ENCODE measurements around the gene DFFA. TPM values are rescaled to one million over a fixed set of nuclear protein-coding genes. Genes with fewer than 3 reads are reported as not detected.

DFFA gene
- total and polyA plus RNA-seq, 2 donors (not counting 3 experiments of a cell fraction or from before 2014, with no cell fraction given) = 30.0 to 44.5 TPM

- Histone ChIP-seq H3K79me2 (ENCODE audit: control insufficient read depth, insufficient read depth, low read length) (peaks cover 43% of the 10 kb centered on the region), H3K4me3 (replicated peaks in 1 of 3; ENCODE audit: insufficient read depth in 1 of 3, low read depth in 1 of 3, low read length in 3 of 3) (no peak overlapping the region), H3K36me3 (ENCODE audit: control insufficient read depth in 2 of 2, extremely low read depth in 1 of 2, insufficient read depth in 2 of 2, low read length in 2 of 2) (no peaks in the 10 kb centered on the region), H4K20me1 (replicated peaks; ENCODE audit: control insufficient read depth, extremely low read depth, insufficient read depth, low read length) (no peaks in the 10 kb centered on the region), H3K27me3 (ENCODE audit: control insufficient read depth in 2 of 2, insufficient read depth in 2 of 2, low read length in 2 of 2) (no peaks in the 10 kb centered on the region), H2AFZ (ENCODE audit: low read depth, low read length) (no peak overlapping the region), H3K4me1 (ENCODE audit: control insufficient read depth, extremely low read depth, insufficient read depth, low read length) (no peaks in the 10 kb centered on the region), H3K9me1 (replicated peaks; ENCODE audit: control insufficient read depth, extremely low read depth, insufficient read depth, low read length) (no peaks in the 10 kb centered on the region), H3K4me2 (ENCODE audit: insufficient read depth, low read length) (no peak overlapping the region), H3K27ac (ENCODE audit: insufficient read depth, low read depth, low read length) (no peak overlapping the region), H3K9me3 (replicated peaks; ENCODE audit: control insufficient read depth, insufficient read depth, low read length) (no peaks in the 10 kb centered on the region), H3K9ac (replicated peaks; ENCODE audit: extremely low read depth, insufficient read depth, low read length) (no peak overlapping the region)
- DNase-seq (ENCODE audit: low read depth, low spot score) (no peak), FAIRE-seq (no peak)
- POLR2A ChIA-PET = no interaction called here
- CTCF ChIA-PET = interaction anchor here (1.9 kb wide), 1 partner anchor 10 kb away, joined by 13 read pairs; no protein-coding TSS in a partner anchor
- dilution Hi-C loops (cut with MboI; ENCODE audit: extremely low pct_ligation_motif_present, low sequenced_read_pairs) (no loop called here), intact Hi-C loops (cut with micrococcal nuclease) (no loop called here)
- BruUV-seq (replicated peaks) = no TSS peak
- TF ChIP-seq JUN (IDR thresholded peaks at IDR 0.05; ENCODE audit: borderline replicate concordance, insufficient read depth, insufficient read length, low read depth) = no peak
- no peak for TF ChIP-seq EZH2 (IDR thresholded peaks at IDR 0.05; ENCODE audit: borderline replicate concordance, low read depth, low read length, severe bottlenecking)
- no peak for TF ChIP-seq CTCF (IDR thresholded peaks at IDR 0.05; ENCODE audit: extremely low read depth in 1 of 2, insufficient read depth in 1 of 2, low read depth in 1 of 2, low read length in 2 of 2)
- TF ChIP-seq FOS (IDR thresholded peaks at IDR 0.05; ENCODE audit: borderline replicate concordance, insufficient read depth, low read length) = no peak
- TF ChIP-seq POLR2A (IDR thresholded peaks at IDR 0.05; ENCODE audit: low read depth, low read length) = no peak
- TF ChIP-seq MAX (IDR thresholded peaks at IDR 0.05; ENCODE audit: insufficient read depth, insufficient read length) = no peak
- TF ChIP-seq GATA2 (IDR thresholded peaks at IDR 0.05; ENCODE audit: insufficient read depth, insufficient read length, low read depth, low read length) = no peak
- TF ChIP-seq POLR2AphosphoS5 (IDR thresholded peaks at IDR 0.05; ENCODE audit: insufficient read depth, low read depth, low read length) = no peak
- TF ChIP-seq MYC (IDR thresholded peaks at IDR 0.05; ENCODE audit: low read depth, low read length) = no peak
Observed at GRCh38 chr1:10484521-10484920, 12.2 kb upstream of the DFFA start.
